CD8-positive, alpha-beta memory T cell (primary cell): Measurements from ENCODE around the gene BDKRB1. TPM values are rescaled to one million over a fixed set of nuclear protein-coding genes. Genes with fewer than 3 reads are reported as not detected.
"Not testable (repeated sequence)": the region's sequence is repeated elsewhere in the genome, so short reads cannot be mapped to it uniquely, and the experiment has no call there.

Experiments used
- CTCF ChIA-PET: fragments of 350-600 bp; sonication (Branson Sonifier 250); formaldehyde crosslinking; loops from one replicate; lab custom pipeline; 2021; ENCODE audit warnings: antibody characterized with exemption; lab: Charles Lee
- POLR2A ChIA-PET: fragments of 350-600 bp; sonication (Branson Sonifier 250); formaldehyde crosslinking; loops from one replicate; lab custom pipeline; 2021; ENCODE audit warnings: antibody characterized with exemption; lab: Charles Lee
- DNase-seq, 5 donors: peaks; one replicate each; pipeline versions ENCODE4 v3.0.0 to v3.0.0-alpha.2; 2020 to 2022; ENCODE audit warnings: mixed read lengths in 1 of 5
- H3K27ac ChIP-seq: one replicate; pipeline ENCODE4 v1.7.0; 2013; ENCODE audit warnings: low read depth, mild to moderate bottlenecking, low read length, moderate library complexity
- H3K27me3 ChIP-seq: 2 replicates; pipeline ENCODE4 v1.7.0; 2013; ENCODE audit warnings: low read length, mild to moderate bottlenecking; ENCODE audit not compliant: insufficient read depth, poor library complexity, severe bottlenecking
- H3K36me3 ChIP-seq: 2 replicates; pipeline ENCODE4 v1.7.0; 2013; ENCODE audit warnings: mild to moderate bottlenecking, low read length, moderate library complexity; ENCODE audit not compliant: insufficient read depth
- H3K4me1 ChIP-seq: 2 replicates; pipeline ENCODE4 v1.7.0; 2013; ENCODE audit warnings: mild to moderate bottlenecking, low read length, moderate library complexity; ENCODE audit not compliant: insufficient read depth
- H3K4me3 ChIP-seq: 2 replicates; pipeline ENCODE4 v1.7.0; 2013; ENCODE audit warnings: mild to moderate bottlenecking, low read length
- H3K9me3 ChIP-seq: 2 replicates; pipeline ENCODE4 v1.7.0; 2013; ENCODE audit warnings: mild to moderate bottlenecking, low read length
- H3K27ac Mint-ChIP-seq, 8 donors: one replicate each; pipeline ENCODE4 v1.8.0; 2020 to 2021; ENCODE audit warnings: mixed read lengths in 8 of 8, mild to moderate bottlenecking in 6 of 8, inconsistent platforms in 3 of 8, moderate library complexity in 3 of 8
- H3K27me3 Mint-ChIP-seq, 2 donors: one replicate each; pipeline ENCODE4 v1.8.0; 2020 to 2021; ENCODE audit warnings: mixed read lengths in 2 of 2, mild to moderate bottlenecking in 1 of 2, moderate library complexity in 1 of 2
- H3K36me3 Mint-ChIP-seq, 3 donors: one replicate each; pipeline ENCODE4 v1.8.0; 2020 to 2021; ENCODE audit warnings: mixed read lengths in 3 of 3, inconsistent platforms in 1 of 3, mild to moderate bottlenecking in 1 of 3
- H3K4me1 Mint-ChIP-seq, 3 donors: one replicate each; pipeline ENCODE4 v1.8.0; 2020 to 2021; ENCODE audit warnings: mixed read lengths in 3 of 3, inconsistent platforms in 1 of 3, mild to moderate bottlenecking in 1 of 3
- H3K4me3 Mint-ChIP-seq, 7 donors: one replicate each; pipeline ENCODE4 v1.8.0; 2020 to 2021; ENCODE audit warnings: mixed read lengths in 7 of 7, mild to moderate bottlenecking in 6 of 7, moderate library complexity in 4 of 7, inconsistent platforms in 2 of 7
- H3K9me3 Mint-ChIP-seq, 5 donors: one replicate each; pipeline ENCODE4 v1.8.0; 2020 to 2022; ENCODE audit warnings: mixed read lengths in 5 of 5, mild to moderate bottlenecking in 3 of 5, moderate library complexity in 2 of 5, inconsistent platforms in 1 of 5
- polyA plus RNA-seq: library from polyadenylated mRNA; unstranded; fragments of 300-500 nt; fragmentation: Illumina TruSeq; gene quantifications from one replicate; pipeline ENCODE4 v1.2.3, GENCODE V29; 2021
- total RNA-seq, 2 experiments: library from RNA; stranded (reverse); gene quantifications; one replicate each; pipeline ENCODE4 v1.2.3, GENCODE V29; 2021

Gene BDKRB1
- total and polyA plus RNA-seq, 3 experiments from 2014 or later: not detected

DNA sequence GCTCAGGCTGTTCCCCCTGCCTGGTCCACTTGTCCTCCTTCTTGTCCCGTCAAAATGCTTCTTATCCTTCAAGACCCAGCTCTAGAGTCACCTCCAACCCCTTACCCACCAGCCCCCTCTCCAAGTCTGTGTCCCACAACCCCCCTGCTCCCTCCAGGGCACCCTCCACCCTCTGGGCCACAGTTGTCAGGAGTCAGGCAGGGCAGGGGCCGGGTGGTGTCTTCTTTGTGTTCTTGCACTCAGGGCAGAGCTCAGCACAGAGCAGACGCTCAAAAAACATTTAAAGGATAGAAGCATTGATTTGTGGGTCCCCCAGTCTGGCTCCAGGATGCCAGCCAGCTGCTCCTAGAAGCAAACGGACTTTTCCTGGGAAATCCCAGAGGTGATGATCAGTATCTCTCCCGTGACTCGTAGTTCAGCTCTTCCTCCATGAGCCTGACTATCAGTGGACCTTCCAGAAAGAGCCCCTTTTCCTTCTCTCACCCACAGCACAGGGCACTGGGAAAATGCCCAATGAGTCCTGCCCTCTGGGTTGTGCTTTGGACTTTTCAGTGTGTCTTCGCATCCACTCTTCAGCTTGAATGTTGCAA lies 17.2 kb upstream of the BDKRB1 start:
- ChIA-PET POLR2A (no interaction called here), CTCF (no interaction called here)
- H3K4me3 Mint-ChIP-seq: no peak overlapping the region
- H3K4me1 Mint-ChIP-seq: no peaks in the 10 kb centered on the region
- no peak overlapping the region for H3K27ac ChIP-seq
- H3K27me3 Mint-ChIP-seq: peaks cover 7 to 8% of the 10 kb centered on the region in 2 donors
- no peaks in the 10 kb centered on the region for H3K36me3 Mint-ChIP-seq
- DNase-seq: no peak
- H3K4me1 ChIP-seq: no peaks in the 10 kb centered on the region
- H3K27me3 ChIP-seq: no peaks in the 10 kb centered on the region
- no peaks in the 10 kb centered on the region for H3K9me3 Mint-ChIP-seq
- no peak overlapping the region for H3K4me3 ChIP-seq
- H3K36me3 ChIP-seq: no peaks in the 10 kb centered on the region
- H3K27ac Mint-ChIP-seq: no peak overlapping the region
- H3K9me3 ChIP-seq: no peaks in the 10 kb centered on the region

DNA sequence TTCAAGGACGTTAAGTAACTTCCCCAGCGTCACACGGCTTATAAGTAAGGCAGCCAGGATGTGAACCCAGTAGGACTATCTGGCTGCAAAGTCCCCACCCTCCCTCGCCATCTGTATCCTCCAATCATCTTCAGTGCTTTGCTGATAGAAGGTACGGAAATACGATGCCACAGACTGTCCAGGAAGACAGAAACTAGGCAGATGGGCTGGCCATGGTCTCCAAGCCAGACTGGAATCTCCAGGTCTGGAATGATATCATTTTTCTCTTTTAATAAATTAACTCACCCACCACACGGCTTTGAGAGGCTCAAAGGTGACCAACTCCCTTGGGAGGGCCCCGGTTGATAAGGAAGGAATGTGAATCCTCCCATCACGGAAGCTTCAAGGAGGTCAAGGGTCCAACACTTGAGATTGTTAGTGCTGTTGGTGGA lies 16.3 kb upstream of the BDKRB1 start:
- no peak for DNase-seq
- Histone ChIP-seq H3K27ac (no peak overlapping the region), H3K9me3 (no peaks in the 10 kb centered on the region), H3K4me1 (no peaks in the 10 kb centered on the region), H3K4me3 (no peak overlapping the region), H3K36me3 (no peaks in the 10 kb centered on the region), H3K27me3 (no peaks in the 10 kb centered on the region)
- ChIA-PET POLR2A (no interaction called here), CTCF (no interaction called here)
- H3K4me3 Mint-ChIP-seq: no peak overlapping the region
- H3K36me3 Mint-ChIP-seq: no peaks in the 10 kb centered on the region
- H3K27ac Mint-ChIP-seq: no peak overlapping the region
- no peaks in the 10 kb centered on the region for H3K4me1 Mint-ChIP-seq
- H3K27me3 Mint-ChIP-seq: peaks cover 3 to 8% of the 10 kb centered on the region in 2 donors
- H3K9me3 Mint-ChIP-seq: no peaks in the 10 kb centered on the region

DNA sequence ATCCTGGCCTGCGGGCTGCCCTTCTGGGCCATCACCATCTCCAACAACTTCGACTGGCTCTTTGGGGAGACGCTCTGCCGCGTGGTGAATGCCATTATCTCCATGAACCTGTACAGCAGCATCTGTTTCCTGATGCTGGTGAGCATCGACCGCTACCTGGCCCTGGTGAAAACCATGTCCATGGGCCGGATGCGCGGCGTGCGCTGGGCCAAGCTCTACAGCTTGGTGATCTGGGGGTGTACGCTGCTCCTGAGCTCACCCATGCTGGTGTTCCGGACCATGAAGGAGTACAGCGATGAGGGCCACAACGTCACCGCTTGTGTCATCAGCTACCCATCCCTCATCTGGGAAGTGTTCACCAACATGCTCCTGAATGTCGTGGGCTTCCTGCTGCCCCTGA lies 15.4 kb upstream of the BDKRB1 start:
- no peak overlapping the region for H3K27ac Mint-ChIP-seq
- peaks cover 0 to 3% of the 10 kb centered on the region in 2 donors for H3K27me3 Mint-ChIP-seq
- Histone ChIP-seq H3K27me3 (no peaks in the 10 kb centered on the region), H3K9me3 (no peaks in the 10 kb centered on the region), H3K4me3 (no peak overlapping the region), H3K4me1 (no peaks in the 10 kb centered on the region), H3K36me3 (no peaks in the 10 kb centered on the region), H3K27ac (no peak overlapping the region)
- CTCF ChIA-PET: no interaction called here
- H3K9me3 Mint-ChIP-seq: no peaks in the 10 kb centered on the region
- no peak overlapping the region for H3K4me3 Mint-ChIP-seq
- POLR2A ChIA-PET: no interaction called here
- no peak for DNase-seq
- H3K36me3 Mint-ChIP-seq: no peaks in the 10 kb centered on the region
- no peaks in the 10 kb centered on the region for H3K4me1 Mint-ChIP-seq

DNA sequence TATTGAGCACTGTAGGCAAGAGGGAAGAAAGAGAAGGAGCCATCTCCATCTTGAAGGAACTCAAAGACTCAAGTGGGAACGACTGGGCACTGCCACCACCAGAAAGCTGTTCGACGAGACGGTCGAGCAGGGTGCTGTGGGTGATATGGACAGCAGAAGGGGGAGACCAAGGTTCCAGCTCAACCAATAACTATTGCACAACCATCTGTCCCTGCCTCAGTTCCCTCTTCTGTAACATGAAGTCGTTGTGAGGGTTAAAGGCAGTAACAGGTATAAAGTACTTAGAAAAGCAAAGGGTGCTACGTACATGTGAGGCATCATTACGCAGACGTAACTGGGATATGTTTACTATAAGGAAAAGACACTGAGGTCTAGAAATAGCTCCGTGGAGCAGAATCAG lies 13.9 kb upstream of the BDKRB1 start:
- ChIA-PET CTCF (no interaction called here), POLR2A (no interaction called here)
- no peaks in the 10 kb centered on the region for H3K36me3 ChIP-seq
- H3K4me3 Mint-ChIP-seq: no peak overlapping the region
- H3K4me3 ChIP-seq: no peak overlapping the region
- H3K27ac Mint-ChIP-seq: no peak overlapping the region
- H3K9me3 Mint-ChIP-seq: no peaks in the 10 kb centered on the region
- no peak overlapping the region for H3K27ac ChIP-seq
- H3K4me1 Mint-ChIP-seq: no peaks in the 10 kb centered on the region
- no peaks in the 10 kb centered on the region for H3K36me3 Mint-ChIP-seq
- H3K27me3 ChIP-seq: no peaks in the 10 kb centered on the region
- peaks cover 3 to 6% of the 10 kb centered on the region in 2 donors for H3K27me3 Mint-ChIP-seq
- H3K9me3 ChIP-seq: no peaks in the 10 kb centered on the region
- DNase-seq: no peak
- no peaks in the 10 kb centered on the region for H3K4me1 ChIP-seq

DNA sequence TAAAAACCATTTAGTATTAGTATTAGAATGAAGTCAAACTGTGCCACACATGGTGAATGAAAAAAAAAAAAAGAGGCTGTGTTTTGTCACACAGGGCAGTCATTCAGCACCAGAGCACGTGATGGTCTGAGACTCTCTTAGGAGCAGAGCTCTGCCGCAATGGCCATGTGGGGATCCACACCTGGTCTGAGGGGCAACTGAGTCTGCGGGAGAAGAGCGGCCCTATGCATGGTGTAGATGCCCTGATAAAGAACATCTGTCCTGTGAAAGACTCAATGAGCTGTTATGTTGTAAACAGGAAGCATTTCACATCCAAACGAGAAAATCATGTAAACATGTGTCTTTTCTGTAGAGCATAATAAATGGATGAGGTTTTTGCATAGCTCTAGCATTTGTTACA lies 12.2 kb upstream of the BDKRB1 start:
- no peak overlapping the region for H3K27ac Mint-ChIP-seq
- no peaks in the 10 kb centered on the region for H3K36me3 Mint-ChIP-seq
- H3K9me3 ChIP-seq: no peaks in the 10 kb centered on the region
- POLR2A ChIA-PET: no interaction called here
- DNase-seq: no peak
- no peaks in the 10 kb centered on the region for H3K9me3 Mint-ChIP-seq
- peaks cover 3 to 20% of the 10 kb centered on the region in 2 donors for H3K27me3 Mint-ChIP-seq
- H3K27ac ChIP-seq: no peak overlapping the region
- no peaks in the 10 kb centered on the region for H3K4me1 ChIP-seq
- H3K4me3 Mint-ChIP-seq: no peak overlapping the region
- CTCF ChIA-PET: interaction anchor here (0.7 kb wide), 1 partner anchor 74 kb away, joined by 3 read pairs; no protein-coding TSS in a partner anchor
- H3K27me3 ChIP-seq: no peaks in the 10 kb centered on the region
- H3K36me3 ChIP-seq: no peaks in the 10 kb centered on the region
- H3K4me1 Mint-ChIP-seq: no peaks in the 10 kb centered on the region
- no peak overlapping the region for H3K4me3 ChIP-seq

DNA sequence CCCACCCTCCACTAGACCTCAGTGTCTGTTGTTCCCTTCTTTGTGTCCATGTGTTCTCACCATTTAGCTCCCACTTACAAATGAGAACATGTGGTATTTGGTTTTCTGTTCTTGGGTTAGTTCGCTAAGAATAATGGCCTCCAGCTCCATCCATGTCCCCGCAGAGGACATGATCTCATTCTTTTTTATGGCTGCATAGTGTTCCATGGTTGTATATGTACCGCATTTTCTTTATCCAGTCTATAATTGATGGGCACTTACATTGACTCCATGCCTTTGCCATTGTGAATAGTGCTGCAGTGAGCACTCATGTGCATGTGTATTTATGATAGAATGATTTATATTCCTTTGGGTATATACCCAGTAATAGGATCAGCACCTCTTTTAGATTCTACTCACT lies 10.9 kb upstream of the BDKRB1 start:
- DNase-seq, H3K27ac Mint-ChIP-seq, H3K9me3 Mint-ChIP-seq, H3K4me1 Mint-ChIP-seq, H3K27ac ChIP-seq, H3K4me1 ChIP-seq, CTCF ChIA-PET, H3K9me3 ChIP-seq, H3K4me3 ChIP-seq, H3K27me3 ChIP-seq, H3K36me3 ChIP-seq, H3K4me3 Mint-ChIP-seq, POLR2A ChIA-PET, H3K36me3 Mint-ChIP-seq: not testable (repeated sequence)
- H3K27me3 Mint-ChIP-seq: peaks cover 7 to 25% of the 10 kb centered on the region in 2 donors

DNA sequence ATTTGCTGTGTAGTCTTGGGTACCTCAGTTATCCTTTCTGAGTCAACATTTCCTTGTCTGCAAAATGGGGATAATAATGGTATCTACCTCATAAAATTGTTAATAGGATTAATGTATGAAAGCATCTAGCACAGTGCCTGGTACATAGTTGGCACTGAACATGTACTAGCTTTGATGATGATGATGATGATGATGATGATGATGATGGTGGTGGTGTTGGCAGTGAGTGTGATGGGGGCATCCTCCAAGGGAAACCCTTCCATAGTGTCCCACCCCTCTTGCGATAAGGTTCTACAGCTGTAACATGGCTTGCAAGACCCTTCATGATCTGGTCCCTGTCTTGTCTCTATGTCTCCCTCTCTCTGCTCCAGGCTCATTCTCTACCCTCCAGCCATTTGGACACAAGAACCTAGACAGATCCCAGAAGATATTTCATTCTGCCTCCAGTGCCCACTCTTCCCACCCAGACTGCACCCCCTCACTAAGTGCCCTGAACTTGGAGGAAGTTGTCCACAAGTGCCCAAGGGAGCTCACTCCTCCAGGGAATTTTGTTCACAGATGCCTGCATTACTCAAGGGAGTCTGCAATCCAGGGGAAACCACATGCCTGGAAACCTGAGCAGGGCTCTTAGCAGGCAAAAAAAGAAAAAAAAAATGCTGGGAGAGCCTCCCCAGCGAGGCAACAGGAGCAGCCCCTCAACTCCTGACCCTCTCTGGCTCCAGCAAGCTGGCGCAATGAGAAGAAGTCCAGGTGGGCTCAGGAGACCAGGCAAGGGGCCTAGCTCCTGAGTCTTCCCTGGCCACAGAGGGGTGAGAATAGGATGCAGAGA lies 10.1 kb upstream of the BDKRB1 start:
- Mint-ChIP-seq H3K36me3 (no peaks in the 10 kb centered on the region), H3K27ac (no peak overlapping the region), H3K4me1 (no peaks in the 10 kb centered on the region), H3K9me3 (no peaks in the 10 kb centered on the region), H3K27me3 (peaks cover 8 to 27% of the 10 kb centered on the region in 2 donors), H3K4me3 (no peak overlapping the region)
- DNase-seq: no peak
- no peak overlapping the region for H3K4me3 ChIP-seq
- H3K27ac ChIP-seq: no peak overlapping the region
- H3K9me3 ChIP-seq: no peaks in the 10 kb centered on the region
- H3K36me3 ChIP-seq: no peaks in the 10 kb centered on the region
- no peaks in the 10 kb centered on the region for H3K4me1 ChIP-seq
- POLR2A ChIA-PET: no interaction called here
- H3K27me3 ChIP-seq: no peaks in the 10 kb centered on the region
- CTCF ChIA-PET: no interaction called here

DNA sequence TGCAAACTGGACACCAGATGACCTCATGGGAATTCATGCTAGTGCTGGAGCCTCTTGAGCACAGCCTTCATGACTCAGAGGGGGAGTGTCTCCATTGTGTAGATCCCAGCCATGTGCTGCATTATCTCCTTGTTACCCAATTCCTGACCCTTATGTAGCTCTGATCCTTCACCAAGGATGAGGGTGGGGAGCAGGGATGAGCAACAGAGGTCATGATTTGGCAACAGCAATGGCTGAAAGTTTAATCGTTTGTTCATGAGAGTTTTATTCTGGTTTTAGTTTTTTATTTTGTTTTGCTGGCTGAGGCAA lies 9.5 kb upstream of the BDKRB1 start:
- H3K27me3 ChIP-seq: no peaks in the 10 kb centered on the region
- no peaks in the 10 kb centered on the region for H3K4me1 ChIP-seq
- Mint-ChIP-seq H3K27ac (no peak overlapping the region), H3K4me1 (no peaks in the 10 kb centered on the region), H3K4me3 (no peak overlapping the region), H3K36me3 (no peaks in the 10 kb centered on the region), H3K27me3 (peaks cover 8 to 33% of the 10 kb centered on the region in 2 donors), H3K9me3 (no peaks in the 10 kb centered on the region)
- no peaks in the 10 kb centered on the region for H3K9me3 ChIP-seq
- ChIA-PET POLR2A (no interaction called here), CTCF (no interaction called here)
- no peaks in the 10 kb centered on the region for H3K36me3 ChIP-seq
- no peak overlapping the region for H3K27ac ChIP-seq
- no peak for DNase-seq
- H3K4me3 ChIP-seq: no peak overlapping the region
